HEK293 (cell line): Measurements from ENCODE around the gene HIVEP2.
A peak's percentile ranks its signal among the peaks of the same experiment; 100 is the strongest.

Experiments used
- GLIS1 ChIP-seq: fragments of 450-650 bp; formaldehyde crosslinking; IDR thresholded peaks from 2 replicates; pipeline ENCODE4 v1.5.1; 2016; ENCODE audit warnings: missing biosample characterization, missing genetic modification characterization
- KLF10 ChIP-seq: fragments of 450-650 bp; IDR thresholded peaks from 2 replicates; pipeline ENCODE4 v1.5.1; 2018; ENCODE audit warnings: missing biosample characterization, mild to moderate bottlenecking, missing genetic modification characterization
- KLF9 ChIP-seq: fragments of 450-650 bp; formaldehyde crosslinking; IDR thresholded peaks from 2 replicates; pipeline ENCODE4 v1.5.1; 2016; ENCODE audit warnings: missing biosample characterization, missing genetic modification characterization, low read depth
- ZFP3 ChIP-seq: fragments of 450-650 bp; formaldehyde crosslinking; IDR thresholded peaks from 2 replicates; pipeline ENCODE4 v1.5.1; 2016; ENCODE audit warnings: low read depth, missing biosample characterization, missing genetic modification characterization
- ZFP37 ChIP-seq: fragments of 450-650 bp; formaldehyde crosslinking; IDR thresholded peaks from 2 replicates; pipeline ENCODE4 v1.5.1; 2016; ENCODE audit warnings: missing biosample characterization, missing genetic modification characterization
- ZFP69B ChIP-seq: fragments of 450-650 bp; formaldehyde crosslinking; IDR thresholded peaks from 2 replicates; pipeline ENCODE4 v1.5.1; 2016; ENCODE audit warnings: missing biosample characterization, missing genetic modification characterization
- ZNF10 ChIP-seq: fragments of 450-650 bp; formaldehyde crosslinking; IDR thresholded peaks from 2 replicates; pipeline ENCODE4 v1.5.1; 2017; ENCODE audit warnings: missing biosample characterization, missing genetic modification characterization
- ZNF121 ChIP-seq: fragments of 450-650 bp; formaldehyde crosslinking; IDR thresholded peaks from 2 replicates; pipeline ENCODE4 v1.5.1; 2016; ENCODE audit warnings: missing biosample characterization, missing genetic modification characterization
- ZNF132 ChIP-seq: fragments of 450-650 bp; formaldehyde crosslinking; IDR thresholded peaks from 2 replicates; pipeline ENCODE4 v1.5.1; 2017; ENCODE audit warnings: missing biosample characterization, missing genetic modification characterization, borderline replicate concordance
- ZNF16 ChIP-seq: fragments of 450-650 bp; formaldehyde crosslinking; IDR thresholded peaks from 2 replicates; pipeline ENCODE4 v1.5.1; 2016; ENCODE audit warnings: low read depth, missing biosample characterization, missing genetic modification characterization
- ZNF2 ChIP-seq: fragments of 450-650 bp; formaldehyde crosslinking; IDR thresholded peaks from 2 replicates; pipeline ENCODE4 v1.5.1; 2016; ENCODE audit warnings: missing biosample characterization, missing genetic modification characterization
- ZNF341 ChIP-seq: fragments of 450-650 bp; formaldehyde crosslinking; IDR thresholded peaks from 2 replicates; pipeline ENCODE4; 2016; ENCODE audit warnings: low read depth, missing biosample characterization, missing genetic modification characterization
- ZNF366 ChIP-seq: fragments of 450-650 bp; formaldehyde crosslinking; conservative IDR thresholded peaks from 2 replicates; pipeline ENCODE4 v1.5.1; 2016; ENCODE audit warnings: missing biosample characterization, missing genetic modification characterization
- ZNF433 ChIP-seq: fragments of 450-650 bp; formaldehyde crosslinking; IDR thresholded peaks from 2 replicates; pipeline ENCODE4 v1.5.1; 2016; ENCODE audit warnings: missing biosample characterization, missing genetic modification characterization, low read depth
- ZNF521 ChIP-seq: fragments of 450-650 bp; formaldehyde crosslinking; IDR thresholded peaks from 2 replicates; pipeline ENCODE4 v1.5.1; 2017; ENCODE audit warnings: missing biosample characterization, mild to moderate bottlenecking, missing genetic modification characterization
- ZNF585B ChIP-seq: fragments of 450-650 bp; formaldehyde crosslinking; IDR thresholded peaks from 2 replicates; pipeline ENCODE4 v1.5.1; 2016; ENCODE audit warnings: missing biosample characterization, missing genetic modification characterization
- ZNF621 ChIP-seq: fragments of 450-650 bp; formaldehyde crosslinking; IDR thresholded peaks from 2 replicates; pipeline ENCODE4 v1.5.1; 2017; ENCODE audit warnings: missing biosample characterization, missing genetic modification characterization
- ZNF701 ChIP-seq: fragments of 450-650 bp; formaldehyde crosslinking; IDR thresholded peaks from 2 replicates; pipeline ENCODE4 v1.5.1; 2016; ENCODE audit warnings: missing biosample characterization, missing genetic modification characterization
- ZNF76 ChIP-seq: fragments of 450-650 bp; formaldehyde crosslinking; IDR thresholded peaks from 2 replicates; pipeline ENCODE4; 2016; ENCODE audit warnings: low read depth, missing biosample characterization, missing genetic modification characterization, borderline replicate concordance
- ZNF843 ChIP-seq: fragments of 450-650 bp; formaldehyde crosslinking; IDR thresholded peaks from 2 replicates; pipeline ENCODE4 v1.5.1; 2016; ENCODE audit warnings: missing biosample characterization, missing genetic modification characterization
- TF ChIP-seq, protein P1 (sequence below): fragments of 450-650 bp; formaldehyde crosslinking; IDR thresholded peaks from 2 replicates; pipeline ENCODE4 v1.5.1; 2016; ENCODE audit warnings: missing biosample characterization, missing genetic modification characterization, low read depth
- TF ChIP-seq, protein P2 (sequence below): fragments of 450-650 bp; formaldehyde crosslinking; IDR thresholded peaks from 2 replicates; pipeline ENCODE4 v1.5.1; 2016; ENCODE audit warnings: missing biosample characterization, missing genetic modification characterization
- TF ChIP-seq, protein P3 (sequence below): fragments of 450-650 bp; formaldehyde crosslinking; optimal IDR thresholded peaks from 2 replicates; pipeline ENCODE3; 2016; ENCODE audit warnings: missing biosample characterization, mild to moderate bottlenecking, missing genetic modification characterization
- TF ChIP-seq, protein P4 (sequence below): fragments of 450-650 bp; formaldehyde crosslinking; IDR thresholded peaks from 2 replicates; pipeline ENCODE4 v1.5.1; 2016; ENCODE audit warnings: missing biosample characterization, missing genetic modification characterization
- TF ChIP-seq, protein P5 (sequence below): fragments of 450-650 bp; formaldehyde crosslinking; IDR thresholded peaks from 2 replicates; pipeline ENCODE4 v1.5.1; 2017; ENCODE audit warnings: missing biosample characterization, missing genetic modification characterization
- TF ChIP-seq, protein P6 (sequence below): fragments of 450-650 bp; formaldehyde crosslinking; IDR thresholded peaks from 2 replicates; pipeline ENCODE4 v1.5.1; 2016; ENCODE audit warnings: missing biosample characterization, missing genetic modification characterization
- TF ChIP-seq, protein P7 (sequence below): fragments of 450-650 bp; formaldehyde crosslinking; IDR thresholded peaks from 2 replicates; pipeline ENCODE4 v1.5.1; 2016; ENCODE audit warnings: missing biosample characterization, missing genetic modification characterization
- TF ChIP-seq, protein P8 (sequence below): fragments of 450-650 bp; formaldehyde crosslinking; IDR thresholded peaks from 2 replicates; pipeline ENCODE4; 2016; ENCODE audit warnings: missing biosample characterization, missing genetic modification characterization

The HIVEP2 gene

DNA sequence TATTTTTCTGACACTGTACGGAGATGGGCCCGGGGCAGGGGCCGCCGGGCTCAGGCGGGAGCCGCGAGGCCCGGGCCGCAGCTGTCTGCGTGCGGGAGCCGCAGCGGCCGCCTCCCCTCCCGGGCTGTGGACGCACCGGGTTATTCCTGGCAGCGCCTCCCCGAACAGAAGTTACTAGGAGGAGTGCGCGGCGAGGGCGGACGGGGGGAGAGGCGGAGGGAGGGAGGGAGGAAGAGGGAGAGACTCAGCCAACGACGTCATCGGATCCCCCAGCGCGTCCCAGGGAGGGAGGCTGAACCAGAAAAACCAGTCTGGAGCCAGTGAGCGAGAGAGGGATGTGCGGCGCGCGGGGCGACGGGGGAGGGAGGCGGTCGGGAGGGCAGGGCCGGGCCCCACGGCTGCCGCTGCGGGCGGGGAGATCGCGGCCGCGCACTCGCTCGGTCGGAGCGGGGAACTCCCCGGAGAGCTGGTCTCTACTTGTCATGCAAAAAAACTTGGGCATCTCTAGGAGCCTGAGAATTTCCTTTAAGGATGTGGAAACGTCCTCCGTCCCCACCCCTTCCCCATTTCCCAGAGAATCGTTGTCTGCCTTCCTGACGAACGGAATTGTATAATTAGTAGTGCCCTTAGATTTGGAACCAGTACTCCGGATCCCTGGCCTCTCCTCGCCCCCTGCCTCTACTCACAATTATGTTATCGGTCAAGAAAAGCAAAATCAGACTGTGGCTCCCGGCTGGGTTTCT, 1.4 kb upstream of the HIVEP2 start (continued):
- TF ChIP-seq, protein P1, sequence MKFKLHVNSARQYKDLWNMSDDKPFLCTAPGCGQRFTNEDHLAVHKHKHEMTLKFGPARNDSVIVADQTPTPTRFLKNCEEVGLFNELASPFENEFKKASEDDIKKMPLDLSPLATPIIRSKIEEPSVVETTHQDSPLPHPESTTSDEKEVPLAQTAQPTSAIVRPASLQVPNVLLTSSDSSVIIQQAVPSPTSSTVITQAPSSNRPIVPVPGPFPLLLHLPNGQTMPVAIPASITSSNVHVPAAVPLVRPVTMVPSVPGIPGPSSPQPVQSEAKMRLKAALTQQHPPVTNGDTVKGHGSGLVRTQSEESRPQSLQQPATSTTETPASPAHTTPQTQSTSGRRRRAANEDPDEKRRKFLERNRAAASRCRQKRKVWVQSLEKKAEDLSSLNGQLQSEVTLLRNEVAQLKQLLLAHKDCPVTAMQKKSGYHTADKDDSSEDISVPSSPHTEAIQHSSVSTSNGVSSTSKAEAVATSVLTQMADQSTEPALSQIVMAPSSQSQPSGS (tag by site-specific recombination), result peak; percentile 97
- TF ChIP-seq ZNF341 (tag by site-specific recombination) (peak; percentile 97), ZNF121 (tag by site-specific recombination) (no peak), GLIS1 (peak; percentile 96), ZNF843 (tag by site-specific recombination) (no peak), ZFP69B (tag by site-specific recombination) (peak; percentile 74; the same call in 1 of the 2 replicates), KLF9 (no peak), ZFP3 (tag by site-specific recombination) (no peak), ZNF621 (tag by site-specific recombination) (no peak), ZNF76 (no peak; the same call in 1 of the 2 replicates), ZNF585B (tag by site-specific recombination) (no peak), KLF10 (tag by site-specific recombination) (peak; percentile 68), ZNF366 (tag by site-specific recombination) (peak; percentile 89), ZNF521 (tag by site-specific recombination) (no peak), ZNF701 (tag by site-specific recombination) (no peak), ZFP37 (no peak), ZNF16 (tag by site-specific recombination) (0 out of 2 replicates have a peak, but pooled peaks have one; percentile 15), ZNF2 (tag by site-specific recombination) (no peak), ZNF10 (tag by site-specific recombination) (no peak), ZNF132 (tag by site-specific recombination) (no peak), ZNF433 (no peak)
- TF ChIP-seq, protein P2, sequence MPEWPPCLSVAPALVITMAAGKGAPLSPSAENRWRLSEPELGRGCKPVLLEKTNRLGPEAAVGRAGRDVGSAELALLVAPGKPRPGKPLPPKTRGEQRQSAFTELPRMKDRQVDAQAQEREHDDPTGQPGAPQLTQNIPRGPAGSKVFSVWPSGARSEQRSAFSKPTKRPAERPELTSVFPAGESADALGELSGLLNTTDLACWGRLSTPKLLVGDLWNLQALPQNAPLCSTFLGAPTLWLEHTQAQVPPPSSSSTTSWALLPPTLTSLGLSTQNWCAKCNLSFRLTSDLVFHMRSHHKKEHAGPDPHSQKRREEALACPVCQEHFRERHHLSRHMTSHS, result no peak
- TF ChIP-seq, protein P3, sequence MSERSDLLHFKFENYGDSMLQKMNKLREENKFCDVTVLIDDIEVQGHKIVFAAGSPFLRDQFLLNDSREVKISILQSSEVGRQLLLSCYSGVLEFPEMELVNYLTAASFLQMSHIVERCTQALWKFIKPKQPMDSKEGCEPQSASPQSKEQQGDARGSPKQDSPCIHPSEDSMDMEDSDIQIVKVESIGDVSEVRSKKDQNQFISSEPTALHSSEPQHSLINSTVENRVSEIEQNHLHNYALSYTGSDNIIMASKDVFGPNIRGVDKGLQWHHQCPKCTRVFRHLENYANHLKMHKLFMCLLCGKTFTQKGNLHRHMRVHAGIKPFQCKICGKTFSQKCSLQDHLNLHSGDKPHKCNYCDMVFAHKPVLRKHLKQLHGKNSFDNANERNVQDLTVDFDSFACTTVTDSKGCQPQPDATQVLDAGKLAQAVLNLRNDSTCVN (tag by site-specific recombination), result peak; percentile 55
- TF ChIP-seq, protein P4, sequence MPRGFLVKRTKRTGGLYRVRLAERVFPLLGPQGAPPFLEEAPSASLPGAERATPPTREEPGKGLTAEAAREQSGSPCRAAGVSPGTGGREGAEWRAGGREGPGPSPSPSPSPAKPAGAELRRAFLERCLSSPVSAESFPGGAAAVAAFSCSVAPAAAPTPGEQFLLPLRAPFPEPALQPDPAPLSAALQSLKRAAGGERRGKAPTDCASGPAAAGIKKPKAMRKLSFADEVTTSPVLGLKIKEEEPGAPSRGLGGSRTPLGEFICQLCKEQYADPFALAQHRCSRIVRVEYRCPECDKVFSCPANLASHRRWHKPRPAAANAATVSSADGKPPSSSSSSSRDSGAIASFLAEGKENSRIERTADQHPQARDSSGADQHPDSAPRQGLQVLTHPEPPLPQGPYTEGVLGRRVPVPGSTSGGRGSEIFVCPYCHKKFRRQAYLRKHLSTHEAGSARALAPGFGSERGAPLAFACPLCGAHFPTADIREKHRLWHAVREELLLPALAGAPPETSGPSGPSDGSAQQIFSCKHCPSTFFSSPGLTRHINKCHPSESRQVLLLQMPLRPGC (tag by site-specific recombination), result no peak
- TF ChIP-seq, protein P5, sequence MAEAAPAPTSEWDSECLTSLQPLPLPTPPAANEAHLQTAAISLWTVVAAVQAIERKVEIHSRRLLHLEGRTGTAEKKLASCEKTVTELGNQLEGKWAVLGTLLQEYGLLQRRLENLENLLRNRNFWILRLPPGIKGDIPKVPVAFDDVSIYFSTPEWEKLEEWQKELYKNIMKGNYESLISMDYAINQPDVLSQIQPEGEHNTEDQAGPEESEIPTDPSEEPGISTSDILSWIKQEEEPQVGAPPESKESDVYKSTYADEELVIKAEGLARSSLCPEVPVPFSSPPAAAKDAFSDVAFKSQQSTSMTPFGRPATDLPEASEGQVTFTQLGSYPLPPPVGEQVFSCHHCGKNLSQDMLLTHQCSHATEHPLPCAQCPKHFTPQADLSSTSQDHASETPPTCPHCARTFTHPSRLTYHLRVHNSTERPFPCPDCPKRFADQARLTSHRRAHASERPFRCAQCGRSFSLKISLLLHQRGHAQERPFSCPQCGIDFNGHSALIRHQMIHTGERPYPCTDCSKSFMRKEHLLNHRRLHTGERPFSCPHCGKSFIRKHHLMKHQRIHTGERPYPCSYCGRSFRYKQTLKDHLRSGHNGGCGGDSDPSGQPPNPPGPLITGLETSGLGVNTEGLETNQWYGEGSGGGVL (tag by site-specific recombination), result peak; percentile 99
- TF ChIP-seq, protein P6, sequence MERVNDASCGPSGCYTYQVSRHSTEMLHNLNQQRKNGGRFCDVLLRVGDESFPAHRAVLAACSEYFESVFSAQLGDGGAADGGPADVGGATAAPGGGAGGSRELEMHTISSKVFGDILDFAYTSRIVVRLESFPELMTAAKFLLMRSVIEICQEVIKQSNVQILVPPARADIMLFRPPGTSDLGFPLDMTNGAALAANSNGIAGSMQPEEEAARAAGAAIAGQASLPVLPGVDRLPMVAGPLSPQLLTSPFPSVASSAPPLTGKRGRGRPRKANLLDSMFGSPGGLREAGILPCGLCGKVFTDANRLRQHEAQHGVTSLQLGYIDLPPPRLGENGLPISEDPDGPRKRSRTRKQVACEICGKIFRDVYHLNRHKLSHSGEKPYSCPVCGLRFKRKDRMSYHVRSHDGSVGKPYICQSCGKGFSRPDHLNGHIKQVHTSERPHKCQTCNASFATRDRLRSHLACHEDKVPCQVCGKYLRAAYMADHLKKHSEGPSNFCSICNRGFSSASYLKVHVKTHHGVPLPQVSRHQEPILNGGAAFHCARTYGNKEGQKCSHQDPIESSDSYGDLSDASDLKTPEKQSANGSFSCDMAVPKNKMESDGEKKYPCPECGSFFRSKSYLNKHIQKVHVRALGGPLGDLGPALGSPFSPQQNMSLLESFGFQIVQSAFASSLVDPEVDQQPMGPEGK (tag by site-specific recombination), result peak; percentile 93
- TF ChIP-seq, protein P7, sequence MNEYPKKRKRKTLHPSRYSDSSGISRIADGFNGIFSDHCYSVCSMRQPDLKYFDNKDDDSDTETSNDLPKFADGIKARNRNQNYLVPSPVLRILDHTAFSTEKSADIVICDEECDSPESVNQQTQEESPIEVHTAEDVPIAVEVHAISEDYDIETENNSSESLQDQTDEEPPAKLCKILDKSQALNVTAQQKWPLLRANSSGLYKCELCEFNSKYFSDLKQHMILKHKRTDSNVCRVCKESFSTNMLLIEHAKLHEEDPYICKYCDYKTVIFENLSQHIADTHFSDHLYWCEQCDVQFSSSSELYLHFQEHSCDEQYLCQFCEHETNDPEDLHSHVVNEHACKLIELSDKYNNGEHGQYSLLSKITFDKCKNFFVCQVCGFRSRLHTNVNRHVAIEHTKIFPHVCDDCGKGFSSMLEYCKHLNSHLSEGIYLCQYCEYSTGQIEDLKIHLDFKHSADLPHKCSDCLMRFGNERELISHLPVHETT (tag by site-specific recombination), result no peak
- TF ChIP-seq, protein P8, sequence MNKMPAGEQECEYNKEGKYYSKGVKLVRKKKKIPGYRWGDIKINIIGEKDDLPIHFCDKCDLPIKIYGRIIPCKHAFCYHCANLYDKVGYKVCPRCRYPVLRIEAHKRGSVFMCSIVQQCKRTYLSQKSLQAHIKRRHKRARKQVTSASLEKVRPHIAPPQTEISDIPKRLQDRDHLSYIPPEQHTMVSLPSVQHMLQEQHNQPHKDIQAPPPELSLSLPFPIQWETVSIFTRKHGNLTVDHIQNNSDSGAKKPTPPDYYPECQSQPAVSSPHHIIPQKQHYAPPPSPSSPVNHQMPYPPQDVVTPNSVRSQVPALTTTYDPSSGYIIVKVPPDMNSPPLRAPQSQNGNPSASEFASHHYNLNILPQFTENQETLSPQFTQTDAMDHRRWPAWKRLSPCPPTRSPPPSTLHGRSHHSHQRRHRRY (tag by site-specific recombination), result no peak
